ENCODE data around the gene TMEM258. TPM values are rescaled to one million over a fixed set of nuclear protein-coding genes. Genes with fewer than 3 reads are reported as not detected.
A peak's percentile ranks its signal among the peaks of the same experiment; 100 is the strongest.

The TMEM258 gene
- total RNA-seq (100 to 1,000 TPM; 129 to 136 TPM), polyA plus RNA-seq (ENCODE audit: insufficient read length in 6 of 6) (100 to 1,000 TPM; 150 to 185 (median 168) TPM)
- long read RNA-seq, donor 1, transcript TMEM258-204 (4 exons, 575 nt): major isoform, 278 of 347 reads
- long read RNA-seq, donor 1, partial matches to known transcripts: 68 of 347 reads
- long read RNA-seq, donor 1, other reads (novel, unspliced or antisense): 0 of 347 reads
- long read RNA-seq, donor 2, transcript TMEM258-204 (4 exons, 575 nt): major isoform, 186 of 285 reads
- long read RNA-seq, donor 2, partial matches to known transcripts: 93 of 285 reads
- long read RNA-seq, donor 2, other reads (novel, unspliced or antisense): 0 of 285 reads
- long read RNA-seq, donor 3, transcript TMEM258-204 (4 exons, 575 nt): major isoform, 236 of 281 reads
- long read RNA-seq, donor 3, partial matches to known transcripts: 42 of 281 reads
- long read RNA-seq, donor 3, other reads (novel, unspliced or antisense): 0 of 281 reads
- long read RNA-seq, donor 4, transcript TMEM258-204 (4 exons, 575 nt): major isoform, 254 of 266 reads
- long read RNA-seq, donor 4, partial matches to known transcripts: 6 of 266 reads
- long read RNA-seq, donor 4, other reads (novel, unspliced or antisense): 3 of 266 reads
- long read RNA-seq, donor 5, transcript TMEM258-204 (4 exons, 575 nt): major isoform, 205 of 264 reads
- long read RNA-seq, donor 5, partial matches to known transcripts: 56 of 264 reads
- long read RNA-seq, donor 5, other reads (novel, unspliced or antisense): 0 of 264 reads
- long read RNA-seq, donor 6, transcript TMEM258-204 (4 exons, 575 nt): major isoform, 260 of 331 reads
- long read RNA-seq, donor 6, partial matches to known transcripts: 68 of 331 reads
- long read RNA-seq, donor 6, other reads (novel, unspliced or antisense): 0 of 331 reads
- long read RNA-seq, donor 7, transcript TMEM258-204 (4 exons, 575 nt): major isoform, 139 of 189 reads
- long read RNA-seq, donor 7, partial matches to known transcripts: 50 of 189 reads
- long read RNA-seq, donor 7, other reads (novel, unspliced or antisense): 0 of 189 reads
- long read RNA-seq, donor 8, transcript TMEM258-205 (2 exons, 553 nt): minor isoform, 5 of 199 reads
- long read RNA-seq, donor 8, transcript TMEM258-204 (4 exons, 575 nt): major isoform, 118 of 199 reads
- long read RNA-seq, donor 8, partial matches to known transcripts: 74 of 199 reads
- long read RNA-seq, donor 8, other reads (novel, unspliced or antisense): 0 of 199 reads
- long read RNA-seq, donor 9: 0 reads
- long read RNA-seq, donor 10, transcript TMEM258-204 (4 exons, 575 nt): major isoform, 234 of 250 reads
- long read RNA-seq, donor 10, partial matches to known transcripts: 5 of 250 reads
- long read RNA-seq, donor 10, other reads (novel, unspliced or antisense): 5 of 250 reads
- long read RNA-seq, donor 11, transcript TMEM258-204 (4 exons, 575 nt): major isoform, 155 of 197 reads
- long read RNA-seq, donor 11, partial matches to known transcripts: 39 of 197 reads
- long read RNA-seq, donor 11, other reads (novel, unspliced or antisense): 0 of 197 reads
- long read RNA-seq, donor 12, transcript TMEM258-204 (4 exons, 575 nt): major isoform, 156 of 181 reads
- long read RNA-seq, donor 12, partial matches to known transcripts: 20 of 181 reads
- long read RNA-seq, donor 12, other reads (novel, unspliced or antisense): 0 of 181 reads

DNA sequence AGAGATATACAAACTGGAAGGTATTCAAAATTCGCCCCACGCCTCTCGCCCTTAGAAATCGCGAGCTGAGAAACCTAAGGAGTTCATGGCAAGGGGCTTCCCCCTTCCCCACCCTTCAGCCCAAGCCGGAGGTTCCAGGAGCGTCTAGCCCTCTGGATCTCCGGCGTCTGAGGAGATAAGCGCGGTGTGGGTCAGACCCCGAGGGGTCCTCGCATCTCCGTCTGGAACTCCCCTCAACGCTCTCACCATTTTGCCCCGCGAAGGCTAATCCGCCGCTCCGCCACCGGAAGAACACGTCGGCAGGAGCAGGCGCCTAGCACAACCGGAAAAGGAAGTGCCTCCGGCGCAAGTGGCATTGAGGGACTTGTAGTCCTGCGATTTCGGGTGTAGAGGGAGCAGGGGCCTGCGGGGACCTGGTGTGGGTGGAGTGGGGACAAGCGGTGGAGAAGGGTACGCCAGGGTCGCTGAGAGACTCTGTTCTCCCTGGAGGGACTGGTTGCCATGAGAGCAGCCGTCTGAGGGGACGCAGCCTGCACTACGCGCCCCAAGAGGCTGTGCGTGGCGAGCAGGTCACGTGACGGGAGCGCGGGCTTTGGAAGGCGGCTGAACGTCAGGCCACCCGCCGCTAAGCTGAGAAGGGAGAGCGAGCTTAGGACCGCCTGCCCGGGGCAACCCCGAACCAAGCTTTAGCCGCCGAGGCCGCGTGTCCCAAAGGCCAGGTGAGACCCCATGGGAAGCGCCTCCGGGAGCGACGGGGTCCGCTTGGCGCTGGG is at the start of gene TMEM258, which contains the start of gene FEN1:
TMEM258 (minus strand) TSS at position 290 of the 773 bp plus-strand sequence; CDS start at position 249, 41 bp downstream.
FEN1 (plus strand) TSS at position 602 of the 773 bp plus-strand sequence. CDS start 2,451 bp downstream, outside the sequence.
- H3K36me3 ChIP-seq: peaks cover 0 to 42% of the 10 kb centered on the region in 2 donors
- ATAC-seq (peak; percentile 92), DNase-seq (peak; percentile 92 to 99 (median 95))
- H3K27me3 ChIP-seq: no peaks in the 10 kb centered on the region
- peaks cover 15 to 36% of the 10 kb centered on the region in 2 donors for H3K4me1 ChIP-seq
- TF ChIP-seq, protein P1, sequence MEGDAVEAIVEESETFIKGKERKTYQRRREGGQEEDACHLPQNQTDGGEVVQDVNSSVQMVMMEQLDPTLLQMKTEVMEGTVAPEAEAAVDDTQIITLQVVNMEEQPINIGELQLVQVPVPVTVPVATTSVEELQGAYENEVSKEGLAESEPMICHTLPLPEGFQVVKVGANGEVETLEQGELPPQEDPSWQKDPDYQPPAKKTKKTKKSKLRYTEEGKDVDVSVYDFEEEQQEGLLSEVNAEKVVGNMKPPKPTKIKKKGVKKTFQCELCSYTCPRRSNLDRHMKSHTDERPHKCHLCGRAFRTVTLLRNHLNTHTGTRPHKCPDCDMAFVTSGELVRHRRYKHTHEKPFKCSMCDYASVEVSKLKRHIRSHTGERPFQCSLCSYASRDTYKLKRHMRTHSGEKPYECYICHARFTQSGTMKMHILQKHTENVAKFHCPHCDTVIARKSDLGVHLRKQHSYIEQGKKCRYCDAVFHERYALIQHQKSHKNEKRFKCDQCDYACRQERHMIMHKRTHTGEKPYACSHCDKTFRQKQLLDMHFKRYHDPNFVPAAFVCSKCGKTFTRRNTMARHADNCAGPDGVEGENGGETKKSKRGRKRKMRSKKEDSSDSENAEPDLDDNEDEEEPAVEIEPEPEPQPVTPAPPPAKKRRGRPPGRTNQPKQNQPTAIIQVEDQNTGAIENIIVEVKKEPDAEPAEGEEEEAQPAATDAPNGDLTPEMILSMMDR (IDR thresholded peaks at IDR 0.05): peak in 1 of 2 donors; percentile 26
- peak within 1 kb of the TSS; percentile 89 to 95 for H3K27ac ChIP-seq
- peak within 1 kb of the TSS; percentile 59 to 68 for H3K4me3 ChIP-seq
- intact Hi-C loops (cut with DNase I): loop anchor here in 1 of 2 donors (10.0 kb wide), 1 partner anchor 162 kb away; the partner anchor contains the start of gene BEST1
- no peaks in the 10 kb centered on the region for H3K9me3 ChIP-seq

DNA sequence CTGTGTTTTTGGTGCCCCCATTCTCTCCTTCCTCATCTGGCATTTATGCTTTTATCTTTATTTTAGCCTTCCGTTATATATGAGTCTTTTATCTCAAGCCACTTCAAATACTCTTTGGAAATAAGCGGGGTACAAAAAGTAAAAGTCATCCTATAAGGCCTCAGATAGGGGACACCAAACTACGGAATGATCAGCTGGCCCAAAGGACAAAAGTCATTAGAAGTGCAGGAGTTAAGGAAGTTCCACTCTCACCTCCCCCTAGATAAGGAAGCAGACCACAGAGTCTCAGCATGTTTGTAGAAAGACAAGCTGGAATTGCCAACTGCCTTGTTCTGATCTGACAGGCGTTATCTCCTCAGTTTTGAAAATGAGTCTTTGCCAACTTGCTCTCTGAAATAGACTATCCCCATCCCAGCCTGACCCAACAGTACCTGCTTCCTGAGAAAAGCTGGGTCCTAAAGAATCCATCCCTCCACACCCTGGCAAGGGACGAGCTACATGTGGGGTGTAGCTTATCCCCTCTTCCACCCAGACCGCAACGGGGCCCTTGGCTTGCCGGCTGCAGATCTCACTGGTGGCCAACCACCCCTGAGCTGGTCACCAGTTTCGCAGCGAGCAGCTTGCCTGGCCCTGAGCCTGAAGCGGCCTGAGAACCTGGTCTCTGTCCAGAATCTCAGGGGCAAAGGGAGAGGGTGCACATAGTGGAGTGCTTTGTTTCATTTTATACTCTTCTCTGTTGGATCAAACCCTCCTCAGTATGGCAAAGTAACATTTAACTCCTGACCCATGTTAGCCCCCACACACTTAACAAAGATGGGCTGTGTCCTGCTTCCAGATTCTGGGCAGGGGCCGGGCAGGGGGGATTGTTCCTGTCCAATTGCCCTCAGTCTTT is 49.5 kb upstream of the TMEM258 start:
- Histone ChIP-seq H3K4me3 (no peak overlapping the region), H3K9me3 (no peaks in the 10 kb centered on the region), H3K36me3 (peaks cover 0 to 78% of the 10 kb centered on the region in 2 donors), H3K27ac (no peak overlapping the region), H3K27me3 (no peaks in the 10 kb centered on the region), H3K4me1 (no peaks in the 10 kb centered on the region)
- TF ChIP-seq, protein P1 (IDR thresholded peaks at IDR 0.05): no peak
- intact Hi-C loops (cut with DNase I): no loop called here
- DNase-seq: no peak
- ATAC-seq: no peak

DNA sequence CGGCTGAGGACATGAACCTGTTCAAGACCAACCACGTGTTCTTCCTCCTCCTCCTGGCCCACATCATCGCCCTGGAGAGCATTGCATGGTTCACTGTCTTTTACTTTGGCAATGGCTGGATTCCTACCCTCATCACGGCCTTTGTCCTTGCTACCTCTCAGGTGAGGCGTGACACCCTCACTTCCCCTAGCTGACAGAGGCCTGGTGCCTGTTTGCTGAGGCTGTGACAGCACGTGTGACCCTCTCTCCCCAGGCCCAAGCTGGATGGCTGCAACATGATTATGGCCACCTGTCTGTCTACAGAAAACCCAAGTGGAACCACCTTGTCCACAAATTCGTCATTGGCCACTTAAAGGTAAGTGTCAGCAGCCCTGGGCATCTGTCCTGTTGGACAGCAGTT is 48.0 kb upstream of the TMEM258 start:
- Histone ChIP-seq H3K9me3 (no peaks in the 10 kb centered on the region), H3K4me1 (peaks cover 0 to 7% of the 10 kb centered on the region in 2 donors), H3K4me3 (no peak overlapping the region), H3K36me3 (peaks cover 0 to 69% of the 10 kb centered on the region in 2 donors), H3K27me3 (no peaks in the 10 kb centered on the region), H3K27ac (no peak overlapping the region)
- intact Hi-C loops (cut with DNase I): no loop called here
- TF ChIP-seq, protein P1 (IDR thresholded peaks at IDR 0.05): no peak
- ATAC-seq (no peak), DNase-seq (no peak)

Data from left lung (tissue), 14 donors.